Hepatocyte (in vitro differentiated cells): ENCODE measurements around the gene ANO2. TPM values are rescaled to one million over a fixed set of nuclear protein-coding genes. Genes with fewer than 3 reads are reported as not detected.
A peak's percentile ranks its signal among the peaks of the same experiment; 100 is the strongest.

Source experiments
- DNase-seq: peaks from one replicate; pipeline ENCODE4 v3.0.0-alpha.2; 2016; ENCODE audit warnings: low spot score
- H2AFZ ChIP-seq: fragments of 200-600 bp; sonication (generic); 2 replicates; pipeline ENCODE4 v1.6.0; 2016; ENCODE audit warnings: antibody characterized with exemption, mild to moderate bottlenecking
- H3K27ac ChIP-seq: fragments of 200-600 bp; sonication (generic); 2 replicates; pipeline ENCODE4 v1.5.1; 2016; ENCODE audit warnings: mild to moderate bottlenecking
- H3K27me3 ChIP-seq: fragments of 200-600 bp; sonication (generic); 2 replicates; pipeline ENCODE4 v1.6.1; 2016
- H3K36me3 ChIP-seq: fragments of 200-600 bp; sonication (generic); replicated peaks from 2 replicates; pipeline ENCODE4 v1.5.1; 2016; ENCODE audit warnings: low read depth; ENCODE audit not compliant: insufficient read depth
- H3K4me1 ChIP-seq: fragments of 200-600 bp; sonication (generic); 2 replicates; pipeline ENCODE4 v1.5.1; 2016; ENCODE audit warnings: mild to moderate bottlenecking, moderate library complexity; ENCODE audit not compliant: insufficient read depth
- H3K4me2 ChIP-seq: fragments of 200-600 bp; sonication (generic); 2 replicates; pipeline ENCODE4 v1.6.0; 2016
- H3K4me3 ChIP-seq: fragments of 200-600 bp; sonication (generic); 2 replicates; pipeline ENCODE4 v1.5.1; 2016; ENCODE audit warnings: mild to moderate bottlenecking
- H3K79me2 ChIP-seq: fragments of 200-600 bp; sonication (generic); 2 replicates; pipeline ENCODE4 v1.6.0; 2017; ENCODE audit warnings: mild to moderate bottlenecking
- H3K9me2 ChIP-seq: fragments of 200-600 bp; sonication (generic); replicated peaks from 2 replicates; pipeline ENCODE4 v1.6.0; 2017; ENCODE audit warnings: mild to moderate bottlenecking; ENCODE audit not compliant: insufficient read depth
- H3K9me3 ChIP-seq: fragments of 200-600 bp; sonication (generic); 2 replicates; pipeline ENCODE4 v1.5.1; 2016; ENCODE audit warnings: low read depth, mild to moderate bottlenecking
- H4K20me1 ChIP-seq: fragments of 200-600 bp; sonication (generic); 2 replicates; pipeline ENCODE4 v1.6.0; 2016; ENCODE audit warnings: mild to moderate bottlenecking; ENCODE audit not compliant: insufficient read depth, poor library complexity, severe bottlenecking
- EZH2 ChIP-seq: fragments of 200-600 bp; sonication (generic); IDR thresholded peaks from 2 replicates; pipeline ENCODE4 v1.6.1; 2016; ENCODE audit warnings: antibody characterized with exemption, mild to moderate bottlenecking, borderline replicate concordance
- EZH2phosphoT487 ChIP-seq: fragments of 200-600 bp; sonication (generic); IDR thresholded peaks from one replicate; pipeline ENCODE4 v1.6.1; 2018; ENCODE audit warnings: antibody characterized with exemption, mild to moderate bottlenecking, low read depth, moderate library complexity; ENCODE audit not compliant: unreplicated experiment, severe bottlenecking
- WGBS: methylation state at CpG from one replicate; pipeline ENCODE4 v1.1.6; 2016; ENCODE audit warnings: low lambda C conversion rate; ENCODE audit errors: missing lambda C conversion rate; 5-methylcytosine and 5-hydroxymethylcytosine counted together
- polyA plus RNA-seq: library from polyadenylated mRNA; unstranded; fragments of >200 nt; fragmentation: Nextera tagmentation; extraction: Ambion mirVana; gene quantifications from 2 replicates; pipeline ENCODE4 v1.2.1, GENCODE V29; 2016
- total RNA-seq: library from RNA; depleted of rRNA; stranded (reverse); fragments of >200 nt; gene quantifications from 2 replicates; pipeline ENCODE4 v1.2.3, GENCODE V29; 2014
- TF ChIP-seq, protein P1 (sequence below): fragments of 200-600 bp; sonication (generic); IDR thresholded peaks from 2 replicates; pipeline ENCODE4 v1.5.1; 2016; ENCODE audit warnings: antibody characterized with exemption, mild to moderate bottlenecking; ENCODE audit not compliant: poor library complexity

ANO2 gene
- total and polyA plus RNA-seq, 2 experiments from 2014 or later: 1.0 to 1.9 TPM

DNA sequence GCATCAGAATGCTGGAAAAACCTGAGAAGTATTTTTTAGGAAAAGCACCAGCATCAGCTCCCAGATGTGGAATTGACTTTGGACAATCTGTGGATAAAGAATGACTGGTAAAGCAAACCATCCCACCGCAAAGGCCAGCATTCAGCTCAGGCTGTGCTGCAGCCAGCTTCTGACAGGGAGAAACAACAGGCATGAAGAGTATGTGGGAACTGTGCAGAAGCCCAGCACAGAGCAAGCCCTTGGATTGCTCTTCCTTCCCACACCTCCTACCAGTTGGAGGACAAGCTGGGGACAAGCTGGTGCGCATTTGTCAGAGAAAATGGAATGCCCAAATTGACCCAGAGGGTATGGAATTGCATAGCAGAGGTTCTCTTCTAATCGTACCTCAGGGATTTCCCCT is 228.1 kb downstream of the ANO2 start:
- Histone ChIP-seq H4K20me1 (no peaks in the 10 kb centered on the region), H3K79me2 (no peaks in the 10 kb centered on the region), H3K9me3 (no peaks in the 10 kb centered on the region), H3K27ac (no peak overlapping the region), H2AFZ (no peak overlapping the region), H3K4me1 (peaks cover 27% of the 10 kb centered on the region), H3K27me3 (no peaks in the 10 kb centered on the region), H3K36me3 (no peaks in the 10 kb centered on the region), H3K9me2 (no peaks in the 10 kb centered on the region), H3K4me2 (no peak overlapping the region), H3K4me3 (no peak overlapping the region)
- TF ChIP-seq, protein P1, sequence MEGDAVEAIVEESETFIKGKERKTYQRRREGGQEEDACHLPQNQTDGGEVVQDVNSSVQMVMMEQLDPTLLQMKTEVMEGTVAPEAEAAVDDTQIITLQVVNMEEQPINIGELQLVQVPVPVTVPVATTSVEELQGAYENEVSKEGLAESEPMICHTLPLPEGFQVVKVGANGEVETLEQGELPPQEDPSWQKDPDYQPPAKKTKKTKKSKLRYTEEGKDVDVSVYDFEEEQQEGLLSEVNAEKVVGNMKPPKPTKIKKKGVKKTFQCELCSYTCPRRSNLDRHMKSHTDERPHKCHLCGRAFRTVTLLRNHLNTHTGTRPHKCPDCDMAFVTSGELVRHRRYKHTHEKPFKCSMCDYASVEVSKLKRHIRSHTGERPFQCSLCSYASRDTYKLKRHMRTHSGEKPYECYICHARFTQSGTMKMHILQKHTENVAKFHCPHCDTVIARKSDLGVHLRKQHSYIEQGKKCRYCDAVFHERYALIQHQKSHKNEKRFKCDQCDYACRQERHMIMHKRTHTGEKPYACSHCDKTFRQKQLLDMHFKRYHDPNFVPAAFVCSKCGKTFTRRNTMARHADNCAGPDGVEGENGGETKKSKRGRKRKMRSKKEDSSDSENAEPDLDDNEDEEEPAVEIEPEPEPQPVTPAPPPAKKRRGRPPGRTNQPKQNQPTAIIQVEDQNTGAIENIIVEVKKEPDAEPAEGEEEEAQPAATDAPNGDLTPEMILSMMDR: no peak
- TF ChIP-seq EZH2 (no peak), EZH2phosphoT487 (no peak)
- no peak for DNase-seq
- WGBS: 92% methylated on average over 3 of the region's 3 CpGs

DNA sequence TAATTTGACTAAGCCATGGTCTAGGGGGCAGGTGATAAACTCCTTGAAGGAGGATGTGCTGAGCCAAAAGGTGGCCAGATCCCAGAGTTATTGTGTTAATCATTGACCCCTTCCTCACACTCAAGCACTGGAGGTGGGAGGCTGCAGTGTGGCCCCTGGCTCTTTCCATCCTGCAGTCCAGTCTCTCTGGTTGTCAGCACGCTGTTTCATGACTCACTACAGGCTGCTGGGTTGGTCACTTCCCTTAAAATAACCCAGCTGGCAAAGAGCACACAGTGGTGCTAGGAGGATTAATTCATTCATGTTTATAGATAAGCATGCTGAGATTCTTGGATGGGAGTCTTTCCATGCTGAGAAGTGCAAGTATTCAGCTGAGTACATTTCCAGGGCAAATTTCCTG is 228.9 kb downstream of the ANO2 start:
- H3K9me2 ChIP-seq: no peaks in the 10 kb centered on the region
- H3K79me2 ChIP-seq: no peaks in the 10 kb centered on the region
- TF ChIP-seq, protein P1: no peak
- TF ChIP-seq EZH2: no peak
- TF ChIP-seq EZH2phosphoT487: no peak
- H4K20me1 ChIP-seq: no peaks in the 10 kb centered on the region
- WGBS: 43% methylated on average over 1 of the region's 1 CpG
- no peaks in the 10 kb centered on the region for H3K27me3 ChIP-seq
- H3K4me1 ChIP-seq: peaks cover 27% of the 10 kb centered on the region
- no peaks in the 10 kb centered on the region for H3K9me3 ChIP-seq
- no peak overlapping the region for H3K27ac ChIP-seq
- peak; percentile 31 for DNase-seq
- no peak overlapping the region for H3K4me3 ChIP-seq
- no peaks in the 10 kb centered on the region for H3K36me3 ChIP-seq
- no peak overlapping the region for H2AFZ ChIP-seq
- no peak overlapping the region for H3K4me2 ChIP-seq

DNA sequence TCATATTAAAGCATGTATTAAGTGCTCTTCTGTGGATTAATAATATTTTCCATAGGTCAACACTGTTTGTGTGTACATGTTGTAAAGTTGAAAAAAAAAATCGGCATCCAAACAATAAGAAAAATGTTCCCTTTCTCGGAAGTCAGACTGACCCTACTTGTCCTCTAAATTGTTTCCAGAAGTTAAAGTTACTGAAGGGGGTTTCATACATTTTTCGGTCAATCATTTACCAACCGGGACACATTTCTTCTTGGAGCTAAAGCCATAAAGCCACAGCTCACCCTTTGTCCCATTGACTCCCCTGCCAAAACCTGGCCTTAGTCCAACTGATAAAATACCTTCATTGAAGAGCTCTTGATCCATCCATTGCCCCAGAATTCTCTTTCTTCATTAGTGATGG is 230.0 kb downstream of the ANO2 start:
- Histone ChIP-seq H3K4me1 (peaks cover 33% of the 10 kb centered on the region), H3K79me2 (no peaks in the 10 kb centered on the region), H3K27me3 (no peaks in the 10 kb centered on the region), H3K9me2 (no peaks in the 10 kb centered on the region), H3K27ac (no peak overlapping the region), H2AFZ (no peak overlapping the region), H3K4me2 (peak overlapping the region; percentile 55), H4K20me1 (no peaks in the 10 kb centered on the region), H3K9me3 (no peaks in the 10 kb centered on the region), H3K4me3 (no peak overlapping the region), H3K36me3 (no peaks in the 10 kb centered on the region)
- WGBS: 55% methylated on average over 4 of the region's 4 CpGs
- TF ChIP-seq, protein P1: no peak
- TF ChIP-seq EZH2 (no peak), EZH2phosphoT487 (no peak)
- DNase-seq: peak; percentile 74

DNA sequence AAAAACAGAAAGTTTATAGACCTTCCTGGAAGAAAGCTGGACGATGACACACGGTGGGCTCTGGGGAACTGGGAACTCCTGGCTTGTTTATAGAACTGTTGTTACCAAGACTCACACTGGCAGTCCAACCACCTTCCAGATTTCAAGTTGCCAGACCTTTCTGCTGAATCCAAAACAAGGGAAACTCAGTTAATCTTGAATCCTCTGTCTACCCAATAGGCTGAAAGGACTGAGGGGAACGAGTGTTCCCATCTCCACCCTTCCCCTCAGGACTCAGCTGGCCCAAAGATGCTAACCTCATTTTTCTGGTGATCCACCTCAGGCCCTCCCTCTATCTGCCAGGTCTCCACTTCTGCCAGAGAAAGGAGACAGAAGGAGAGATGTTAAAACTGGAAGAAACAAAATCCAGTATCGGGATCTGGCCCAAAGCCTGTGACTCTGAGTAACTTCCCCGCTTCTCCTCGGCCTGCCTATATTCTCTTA is 231.4 kb downstream of the ANO2 start:
- Histone ChIP-seq H3K4me3 (no peak overlapping the region), H3K27me3 (no peaks in the 10 kb centered on the region), H2AFZ (no peak overlapping the region), H3K36me3 (no peaks in the 10 kb centered on the region), H4K20me1 (no peaks in the 10 kb centered on the region), H3K4me2 (no peak overlapping the region), H3K27ac (no peak overlapping the region), H3K9me3 (no peaks in the 10 kb centered on the region), H3K9me2 (no peaks in the 10 kb centered on the region), H3K79me2 (no peaks in the 10 kb centered on the region), H3K4me1 (peaks cover 43% of the 10 kb centered on the region)
- TF ChIP-seq EZH2phosphoT487 (no peak), EZH2 (no peak)
- TF ChIP-seq, protein P1: no peak
- no peak for DNase-seq
- 93% methylated on average over 6 of the region's 6 CpGs for WGBS
